ENCODE results near the gene FRMD4B.

- no peak for TF ChIP-seq CTCF (IDR thresholded peaks at IDR 0.05)
- no peak for TF ChIP-seq EP300 (IDR thresholded peaks at IDR 0.05)
- no peak for TF ChIP-seq POLR2A (IDR thresholded peaks at IDR 0.05)
Observed at GRCh38 chr3:69320871-69321271, 65.0 kb downstream of the FRMD4B start.
